GDM1 (cell line): ENCODE data around the gene FGF12.

Experiments used
- DNase-seq: peaks from one replicate; lab custom pipeline; 2025; lab: John Stamatoyannopoulos, UW

Gene FGF12

DNA sequence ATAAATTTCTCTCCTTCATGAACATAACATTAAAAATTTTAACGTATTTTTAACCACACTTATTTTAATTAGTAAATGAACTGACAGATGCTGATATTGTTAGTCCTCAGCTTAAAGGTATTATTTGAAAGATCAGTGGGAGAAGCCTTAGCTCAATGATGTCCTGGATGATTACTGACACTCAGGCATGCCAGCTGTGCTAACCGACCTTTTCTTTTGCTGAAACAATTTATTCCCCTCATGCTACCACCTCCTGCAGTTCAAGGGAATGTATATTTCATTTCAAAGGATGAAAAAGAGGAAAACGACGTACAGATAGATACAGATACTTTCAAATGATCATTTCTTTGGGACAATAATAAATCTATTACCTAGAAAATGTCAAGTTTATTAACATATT, 620.8 kb downstream of the FGF12 start:
- no peak for DNase-seq

DNA sequence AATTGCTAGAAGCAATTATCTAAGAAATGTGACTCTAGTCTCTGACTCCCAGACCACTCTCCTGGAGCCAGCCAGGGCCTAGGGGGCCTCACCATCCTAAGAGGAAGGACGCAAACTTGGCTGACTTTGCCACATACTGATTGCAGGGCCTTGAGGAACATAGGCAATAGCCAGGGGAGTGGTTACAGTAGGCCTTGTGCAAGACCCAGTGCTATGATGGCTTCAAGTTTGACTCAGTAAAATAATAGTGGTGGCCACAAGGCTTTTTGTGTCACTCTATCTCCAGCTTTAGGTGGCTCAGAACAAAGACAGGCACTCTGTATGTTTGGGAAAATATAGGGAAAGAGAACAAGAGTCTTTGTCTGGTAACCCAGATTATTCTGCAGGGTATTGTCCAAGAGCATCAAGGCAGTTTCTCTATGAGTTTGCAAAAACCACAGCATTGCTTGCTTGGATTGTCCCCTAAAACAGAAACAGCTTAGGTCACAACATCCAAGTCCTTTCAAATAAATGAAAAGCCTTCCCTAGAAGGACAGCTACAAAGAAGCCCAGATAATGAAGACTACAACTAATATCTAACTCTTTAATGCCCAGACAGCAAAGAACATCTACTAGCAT, 634.8 kb downstream of the FGF12 start:
- no peak for DNase-seq

DNA sequence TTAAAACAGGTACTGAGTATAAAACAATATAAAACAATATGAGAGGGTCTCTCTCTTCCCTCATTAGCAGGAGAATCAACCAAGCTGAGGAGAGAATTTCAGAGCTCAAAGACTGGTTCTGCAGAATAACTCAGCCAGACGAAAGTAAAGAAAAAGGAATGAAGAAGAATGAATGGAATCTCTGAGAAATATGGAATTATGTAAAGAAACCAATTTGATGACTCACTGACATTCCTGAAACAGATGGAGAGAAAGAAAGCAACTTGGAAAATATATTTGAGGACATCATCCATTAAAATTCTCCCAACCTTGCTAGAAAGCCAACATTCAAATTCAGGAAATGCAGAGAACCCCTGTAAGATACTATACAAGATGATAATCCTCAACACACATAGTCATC, 635.5 kb downstream of the FGF12 start:
- DNase-seq, result no peak

DNA sequence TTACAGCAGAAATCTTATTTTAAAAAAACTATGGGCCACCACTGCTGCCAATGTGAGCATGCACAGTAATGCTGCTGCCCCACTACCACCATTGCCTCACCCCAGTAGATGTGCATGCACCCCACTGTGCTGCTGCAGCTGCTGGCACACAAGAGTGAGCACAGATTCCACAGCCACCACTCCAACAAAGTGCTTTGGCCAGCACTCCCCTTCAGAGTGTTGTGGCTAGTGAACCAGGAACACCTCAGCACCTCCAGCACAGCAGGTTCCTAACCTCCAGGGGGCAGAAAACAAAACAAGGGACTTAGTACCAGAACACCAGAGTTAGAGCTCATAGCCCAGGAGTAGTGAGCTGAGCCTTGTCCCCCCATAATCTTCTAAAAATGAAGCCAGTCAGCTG, 636.8 kb downstream of the FGF12 start:
- no peak for DNase-seq
